Panc1 (cell line): ENCODE data around the gene PLXNA2.

Experiments
- POLR2AphosphoS5 ChIP-seq: IDR thresholded peaks from 2 replicates; pipeline ENCODE4 v1.6.1; 2012; ENCODE audit warnings: mild to moderate bottlenecking, low read depth, low read length, moderate library complexity
- REST ChIP-seq, 2 experiments: IDR thresholded peaks; 2 replicates each; pipeline ENCODE4 v1.6.1; 2011 to 2012; ENCODE audit warnings: low read depth in 2 of 2, control low read depth in 1 of 2, low read length in 1 of 2, mild to moderate bottlenecking in 1 of 2, moderate library complexity in 1 of 2; ENCODE audit not compliant: insufficient read depth in 1 of 2
- TF ChIP-seq, protein P1 (sequence below): fragments of 450-650 bp; IDR thresholded peaks from 2 replicates; pipeline ENCODE4 v1.5.1; 2017; ENCODE audit warnings: mild to moderate bottlenecking

DNA sequence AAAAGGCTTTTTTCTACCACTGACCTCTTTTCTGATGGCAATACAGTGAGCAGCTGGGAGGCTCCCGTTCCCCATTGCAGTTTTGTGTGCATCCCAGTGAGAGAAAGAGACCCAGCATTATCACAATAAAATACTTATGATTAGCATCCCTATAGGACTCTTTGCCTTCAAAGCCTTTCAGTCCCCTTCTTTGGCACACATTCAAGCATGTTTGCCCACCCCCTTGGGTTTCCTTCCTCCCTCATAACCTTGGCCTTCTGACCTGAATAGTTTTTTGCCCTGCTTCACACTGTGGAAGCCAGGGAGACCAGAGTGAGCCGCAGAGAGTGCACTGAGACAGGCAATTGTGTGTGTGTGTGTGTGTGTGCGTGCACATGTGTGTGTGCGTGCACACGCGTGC lies 13.2 kb upstream of the PLXNA2 start:
- TF ChIP-seq, protein P1, sequence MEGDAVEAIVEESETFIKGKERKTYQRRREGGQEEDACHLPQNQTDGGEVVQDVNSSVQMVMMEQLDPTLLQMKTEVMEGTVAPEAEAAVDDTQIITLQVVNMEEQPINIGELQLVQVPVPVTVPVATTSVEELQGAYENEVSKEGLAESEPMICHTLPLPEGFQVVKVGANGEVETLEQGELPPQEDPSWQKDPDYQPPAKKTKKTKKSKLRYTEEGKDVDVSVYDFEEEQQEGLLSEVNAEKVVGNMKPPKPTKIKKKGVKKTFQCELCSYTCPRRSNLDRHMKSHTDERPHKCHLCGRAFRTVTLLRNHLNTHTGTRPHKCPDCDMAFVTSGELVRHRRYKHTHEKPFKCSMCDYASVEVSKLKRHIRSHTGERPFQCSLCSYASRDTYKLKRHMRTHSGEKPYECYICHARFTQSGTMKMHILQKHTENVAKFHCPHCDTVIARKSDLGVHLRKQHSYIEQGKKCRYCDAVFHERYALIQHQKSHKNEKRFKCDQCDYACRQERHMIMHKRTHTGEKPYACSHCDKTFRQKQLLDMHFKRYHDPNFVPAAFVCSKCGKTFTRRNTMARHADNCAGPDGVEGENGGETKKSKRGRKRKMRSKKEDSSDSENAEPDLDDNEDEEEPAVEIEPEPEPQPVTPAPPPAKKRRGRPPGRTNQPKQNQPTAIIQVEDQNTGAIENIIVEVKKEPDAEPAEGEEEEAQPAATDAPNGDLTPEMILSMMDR = no peak
- TF ChIP-seq POLR2AphosphoS5 (no peak), REST (IDR thresholded peaks at IDR 0.05; ENCODE audit: insufficient read depth in 1 of 2, low read depth in 2 of 2, low read length in 1 of 2) (no peak)
